B cell (primary cell): ENCODE data around the gene ADCY7. TPM values are rescaled to one million over a fixed set of nuclear protein-coding genes. Genes with fewer than 3 reads are reported as not detected.

Source experiments
- ATAC-seq: fragments of 200-7000 bp; cut with Tn5 transposase; one replicate; pipeline ENCODE4 v1.10.0; 2021; ENCODE audit warnings: low read depth, mild to moderate bottlenecking, moderate number of reproducible peaks, moderate library complexity
- CTCF ChIA-PET: fragments of 350-600 bp; sonication (Branson Sonifier 250); formaldehyde crosslinking; loops from one replicate; lab custom pipeline; 2021; ENCODE audit warnings: antibody characterized with exemption, inconsistent platforms; lab: Charles Lee
- POLR2A ChIA-PET: fragments of 350-600 bp; sonication (Branson Sonifier 250); formaldehyde crosslinking; loops from one replicate; lab custom pipeline; 2021; ENCODE audit warnings: antibody characterized with exemption; lab: Charles Lee
- DNase-seq: peaks from one replicate; pipeline ENCODE4 v3.0.0; 2013
- H2AFZ ChIP-seq: 2 replicates; pipeline ENCODE4 v1.6.1; 2012; ENCODE audit warnings: mild to moderate bottlenecking, low read depth, low read length; ENCODE audit not compliant: insufficient read depth, poor library complexity, severe bottlenecking
- H3K27ac ChIP-seq, 2 donors: 1 replicate in 1 of 2; 2 replicates in 1 of 2; pipeline ENCODE4 v1.5.1; 2012 to 2013; ENCODE audit warnings: low read length in 2 of 2, mild to moderate bottlenecking in 2 of 2, moderate library complexity in 1 of 2
- H3K27me3 ChIP-seq, 4 experiments: fragments of 200-600 bp in 1 of 4; sonication (generic) in 1 of 4; replicated peaks in 1 of 4; 1 replicate in 2 of 4; 2 replicates in 2 of 4; pipeline versions ENCODE4 v1.6.1 to v1.7.0; 2013 to 2016; ENCODE audit warnings: low read length in 3 of 4, mild to moderate bottlenecking in 2 of 4, mixed read lengths in 1 of 4, moderate library complexity in 1 of 4; ENCODE audit not compliant: insufficient read depth in 4 of 4, control insufficient read depth in 3 of 4; ENCODE audit errors: control extremely low read depth in 1 of 4
- H3K36me3 ChIP-seq, 2 experiments: replicated peaks in 1 of 2; 1 replicate in 1 of 2; 2 replicates in 1 of 2; pipeline versions ENCODE4 v1.6.1 to v1.7.1; 2013; ENCODE audit warnings: low read length in 1 of 2; ENCODE audit not compliant: insufficient read depth in 2 of 2, control insufficient read depth in 1 of 2; ENCODE audit errors: control extremely low read depth in 1 of 2, extremely low read depth in 1 of 2
- H3K4me1 ChIP-seq, 2 donors: fragments of 200-600 bp in 1 of 2; sonication (generic) in 1 of 2; 1 replicate in 1 of 2; 2 replicates in 1 of 2; pipeline versions ENCODE4 v1.5.1 to v1.6.1; 2013 to 2017; ENCODE audit warnings: low read length in 2 of 2; ENCODE audit not compliant: control insufficient read depth in 2 of 2, insufficient read depth in 2 of 2
- H3K4me2 ChIP-seq: replicated peaks from 2 replicates; pipeline ENCODE3; 2012; ENCODE audit warnings: mild to moderate bottlenecking, low read depth, low read length; ENCODE audit not compliant: poor library complexity, severe bottlenecking
- H3K4me3 ChIP-seq, 5 experiments: fragments of 200-600 bp in 1 of 5; sonication (generic) in 1 of 5; 1 replicate in 3 of 5; 2 replicates in 2 of 5; pipeline versions ENCODE4 v1.5.1 to v1.7.0; 2011 to 2016; ENCODE audit warnings: low read length in 4 of 5, mild to moderate bottlenecking in 4 of 5, low read depth in 2 of 5, control low read depth in 1 of 5, moderate library complexity in 1 of 5; ENCODE audit not compliant: insufficient read depth in 1 of 5; ENCODE audit errors: control extremely low read depth in 1 of 5, extremely low read depth in 1 of 5
- H3K79me2 ChIP-seq: fragments of 200-600 bp; sonication (generic); one replicate; pipeline ENCODE4 v1.6.0; 2016; ENCODE audit warnings: low read length; ENCODE audit not compliant: control insufficient read depth, insufficient read depth
- H3K9ac ChIP-seq: fragments of 200-600 bp; sonication (generic); 2 replicates; pipeline ENCODE4 v1.6.1; 2017; ENCODE audit warnings: mild to moderate bottlenecking, low read length, moderate library complexity
- H3K9me3 ChIP-seq, 3 donors: one replicate each; pipeline versions ENCODE4 v1.6.1 to v1.7.1; 2013; ENCODE audit warnings: low read length in 2 of 3; ENCODE audit not compliant: control insufficient read depth in 2 of 3, insufficient read depth in 1 of 3; ENCODE audit errors: control extremely low read depth in 1 of 3
- H4K20me1 ChIP-seq: 2 replicates; pipeline ENCODE4 v1.6.0; 2012; ENCODE audit warnings: mild to moderate bottlenecking, low read length; ENCODE audit not compliant: insufficient read depth, control insufficient read depth, poor library complexity, severe bottlenecking
- H3K27ac Mint-ChIP-seq: one replicate; pipeline ENCODE4 v1.8.0; 2021; ENCODE audit warnings: mixed read lengths
- H3K27me3 Mint-ChIP-seq: one replicate; pipeline ENCODE4 v1.8.0; 2021; ENCODE audit warnings: mixed read lengths
- H3K4me1 Mint-ChIP-seq: one replicate; pipeline ENCODE4 v1.8.0; 2021; ENCODE audit warnings: mixed read lengths
- H3K4me3 Mint-ChIP-seq: one replicate; pipeline ENCODE4 v1.8.0; 2021; ENCODE audit warnings: mixed read lengths
- H3K9me3 Mint-ChIP-seq: one replicate; pipeline ENCODE4 v1.8.0; 2022; ENCODE audit warnings: mixed read lengths; ENCODE audit not compliant: insufficient read depth
- CTCF ChIP-seq: fragments of 200-600 bp; IDR thresholded peaks from one replicate; pipeline ENCODE4 v1.8.0; 2022; ENCODE audit warnings: antibody characterized with exemption, mild to moderate bottlenecking
- EZH2 ChIP-seq: IDR thresholded peaks from 2 replicates; pipeline ENCODE4 v1.6.1; 2012; ENCODE audit warnings: borderline replicate concordance, low read depth, mild to moderate bottlenecking, moderate library complexity, low read length; ENCODE audit not compliant: insufficient read depth, poor library complexity, severe bottlenecking
- WGBS: methylation state at CpG from one replicate; pipeline ENCODE4 v1.1.5; 2013; ENCODE audit warnings: missing lambda C conversion rate; ENCODE audit not compliant: insufficient coverage; 5-methylcytosine and 5-hydroxymethylcytosine counted together
- intact Hi-C: fragments of 100-400 bp; cut with micrococcal nuclease; formaldehyde crosslinking; loops from one replicate; pipeline ENCODE4 v1.10.0; 2022
- polyA plus RNA-seq: library from polyadenylated mRNA; depleted of rRNA; stranded (reverse); fragments of >200 nt; gene quantifications from 2 replicates; pipeline ENCODE4 v1.2.3, GENCODE V29; 2012
- total RNA-seq, 2 donors: library from RNA; stranded (reverse); fragments of 120-200 nt in 1 of 2; gene quantifications; 1 replicate in 1 of 2; 2 replicates in 1 of 2; pipeline versions ENCODE4 v1.2.3 to v1.2.4, GENCODE V29; 2013 to 2022

Gene ADCY7
- total and polyA plus RNA-seq, 2 donors (not counting 1 experiment from before 2014, with no cell fraction given): 78.4 to 207 TPM

DNA sequence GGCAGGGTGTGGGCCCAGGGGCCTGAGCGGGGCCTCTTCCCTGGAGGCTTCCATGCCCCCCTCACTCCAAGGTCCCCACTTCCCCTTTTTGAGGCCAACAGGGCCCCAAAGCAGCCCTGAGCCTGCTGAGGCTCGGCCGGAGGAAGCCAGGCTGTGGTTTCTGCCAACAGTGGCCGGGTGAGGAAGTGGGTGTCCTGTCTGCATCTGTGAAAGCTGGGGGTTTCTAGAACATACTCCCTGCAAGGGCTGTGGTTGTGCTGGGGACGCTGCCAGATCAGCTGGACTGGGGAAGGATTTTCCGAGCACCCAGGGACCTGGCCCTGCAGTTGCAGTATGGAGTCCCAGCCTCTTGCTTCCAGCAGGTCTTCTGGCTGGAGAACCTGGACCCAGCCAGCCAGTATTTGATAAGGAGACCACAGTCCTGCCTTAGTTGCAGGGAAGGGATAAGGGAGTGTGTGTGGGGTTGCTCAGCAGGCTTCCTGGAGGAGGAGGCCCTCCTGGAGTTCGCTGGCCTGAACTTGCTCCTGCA, 15.7 kb downstream of the ADCY7 start:
- H3K4me3 ChIP-seq: peak overlapping the region in 4 of 5 experiments; percentile 34 to 54 (median 50)
- H3K27ac ChIP-seq: peak overlapping the region; percentile 65 to 93
- no peaks in the 10 kb centered on the region for H3K27me3 ChIP-seq
- ChIA-PET CTCF (interaction anchor here (0.7 to 4.8 kb wide), 15 partner anchors 9 to 383 kb away, joined by 3 to 39 read pairs (median 6); partner anchors contain the start of gene ADCY7), POLR2A (interaction anchor here (0.7 to 2.6 kb wide), 6 partner anchors 9 to 37 kb away, joined by 3 to 39 read pairs (median 4); no protein-coding TSS in a partner anchor)
- no peak overlapping the region for H2AFZ ChIP-seq
- H4K20me1 ChIP-seq: peaks cover 57% of the 10 kb centered on the region
- peaks cover 100% of the 10 kb centered on the region for H3K79me2 ChIP-seq
- H3K27ac Mint-ChIP-seq: peak overlapping the region; percentile 100
- no peaks in the 10 kb centered on the region for H3K27me3 Mint-ChIP-seq
- peak; percentile 92 for DNase-seq
- H3K36me3 ChIP-seq: peaks cover 0 to 19% of the 10 kb centered on the region in 2 experiments
- peak; percentile 90 for ATAC-seq
- peaks cover 4% of the 10 kb centered on the region for H3K9me3 Mint-ChIP-seq
- H3K9ac ChIP-seq: peak overlapping the region; percentile 62
- peak overlapping the region; percentile 84 for H3K4me3 Mint-ChIP-seq
- WGBS: 4% methylated on average over 7 of the region's 7 CpGs
- TF ChIP-seq CTCF: no peak
- TF ChIP-seq EZH2: no peak
- H3K4me1 Mint-ChIP-seq: peaks cover 86% of the 10 kb centered on the region
- intact Hi-C loops: loop anchor here (1.0 to 5.0 kb wide), 6 partner anchors 8 to 255 kb away; partner anchors contain the start of genes ADCY7, CNEP1R1 and TENT4B
- H3K9me3 ChIP-seq: peaks cover 0 to 6% (median 0%) of the 10 kb centered on the region in 3 donors
- peak overlapping the region; percentile 86 for H3K4me2 ChIP-seq
- H3K4me1 ChIP-seq: peaks cover 85 to 87% of the 10 kb centered on the region in 2 donors
